Neuronal stem cell (in vitro differentiated cells): ENCODE results near the gene PCDHGA12.

ENCODE experiments used
- DNase-seq: peaks from one replicate; pipeline ENCODE4 v3.0.0-alpha.2; 2013; ENCODE audit warnings: low spot score
- H2AFZ ChIP-seq: one replicate; pipeline ENCODE4 v1.6.1; 2013; ENCODE audit warnings: mild to moderate bottlenecking, low read length, inconsistent platforms
- H2AK5ac ChIP-seq: 2 replicates; pipeline ENCODE4 v1.6.1; 2013; ENCODE audit warnings: low read depth, mild to moderate bottlenecking, inconsistent platforms, low read length, moderate library complexity, mixed read lengths
- H2BK120ac ChIP-seq: 2 replicates; pipeline ENCODE4 v1.6.1; 2013; ENCODE audit warnings: low read depth, mild to moderate bottlenecking, inconsistent platforms, low read length, moderate library complexity, mixed read lengths
- H2BK12ac ChIP-seq: one replicate; pipeline ENCODE4 v1.6.1; 2013; ENCODE audit warnings: low read length, inconsistent platforms
- H2BK15ac ChIP-seq: 2 replicates; pipeline ENCODE4 v1.6.1; 2013; ENCODE audit warnings: mild to moderate bottlenecking, low read length, inconsistent platforms, mixed read lengths
- H2BK5ac ChIP-seq: one replicate; pipeline ENCODE4 v1.6.1; 2013; ENCODE audit warnings: inconsistent platforms, mild to moderate bottlenecking, low read length, moderate library complexity
- H3K14ac ChIP-seq: one replicate; pipeline ENCODE4 v1.6.1; 2013; ENCODE audit warnings: low read length, inconsistent platforms
- H3K18ac ChIP-seq: 2 replicates; pipeline ENCODE4 v1.6.1; 2013; ENCODE audit warnings: low read length, inconsistent platforms
- H3K23ac ChIP-seq: 2 replicates; pipeline ENCODE4 v1.6.1; 2013; ENCODE audit warnings: low read depth, mild to moderate bottlenecking, mixed read lengths, low read length, inconsistent platforms; ENCODE audit not compliant: poor library complexity
- H3K27ac ChIP-seq: replicated peaks from 3 replicates; pipeline ENCODE4 v1.5.1; 2013; ENCODE audit warnings: low read length, inconsistent platforms
- H3K27me3 ChIP-seq, 3 experiments: 2 replicates each; pipeline ENCODE4 v1.6.1; 2013; ENCODE audit warnings: low read length in 3 of 3, mild to moderate bottlenecking in 2 of 3, inconsistent platforms in 1 of 3, low read depth in 1 of 3, mixed read lengths in 1 of 3, moderate library complexity in 1 of 3; ENCODE audit not compliant: control insufficient read depth in 3 of 3, insufficient read depth in 3 of 3
- H3K36me3 ChIP-seq, 2 donors: replicated peaks in 1 of 2; 2 replicates each; pipeline ENCODE4 v1.6.1; 2013; ENCODE audit warnings: low read length in 2 of 2; ENCODE audit not compliant: control insufficient read depth in 2 of 2, insufficient read depth in 2 of 2
- H3K4ac ChIP-seq: 2 replicates; pipeline ENCODE4 v1.6.1; 2013; ENCODE audit warnings: inconsistent platforms, mild to moderate bottlenecking, low read length, moderate library complexity
- H3K4me1 ChIP-seq, 2 donors: 1 replicate in 1 of 2; 2 replicates in 1 of 2; pipeline ENCODE4 v1.6.1; 2013; ENCODE audit warnings: low read length in 2 of 2, low read depth in 1 of 2; ENCODE audit not compliant: control insufficient read depth in 2 of 2, insufficient read depth in 1 of 2
- H3K4me2 ChIP-seq: one replicate; pipeline ENCODE4 v1.6.1; 2013; ENCODE audit warnings: mild to moderate bottlenecking, low read length, inconsistent platforms; ENCODE audit not compliant: insufficient read depth, poor library complexity, severe bottlenecking
- H3K4me3 ChIP-seq, 2 donors: 2 replicates each; pipeline ENCODE4 v1.5.1; 2013; ENCODE audit warnings: low read length in 2 of 2, mild to moderate bottlenecking in 2 of 2, inconsistent platforms in 1 of 2, moderate library complexity in 1 of 2
- H3K79me1 ChIP-seq: one replicate; pipeline ENCODE4 v1.6.1; 2013; ENCODE audit warnings: low read depth, mild to moderate bottlenecking, inconsistent platforms, low read length, moderate library complexity
- H3K9ac ChIP-seq: one replicate; pipeline ENCODE4 v1.6.1; 2013; ENCODE audit warnings: mild to moderate bottlenecking, low read depth, low read length, inconsistent platforms; ENCODE audit not compliant: poor library complexity
- H3K9me3 ChIP-seq, 2 donors: replicated peaks in 1 of 2; 2 replicates each; pipeline versions ENCODE3 to v1.6.1; 2013; ENCODE audit warnings: low read length in 2 of 2, mild to moderate bottlenecking in 2 of 2, inconsistent platforms in 1 of 2, low read depth in 1 of 2, mixed read lengths in 1 of 2, moderate library complexity in 1 of 2; ENCODE audit not compliant: control insufficient read depth in 2 of 2, insufficient read depth in 1 of 2
- H4K8ac ChIP-seq: one replicate; pipeline ENCODE4 v1.6.1; 2013; ENCODE audit warnings: low read depth, mild to moderate bottlenecking, inconsistent platforms, low read length, moderate library complexity
- H4K91ac ChIP-seq: one replicate; pipeline ENCODE4 v1.6.1; 2013; ENCODE audit warnings: low read length, low read depth, mild to moderate bottlenecking, inconsistent platforms; ENCODE audit not compliant: poor library complexity
- WGBS, 2 donors: extraction: QIAGEN DNeasy Blood & Tissue Kit; methylation state at CpG; one replicate each; pipeline ENCODE4 v1.1.7; 2013; ENCODE audit warnings: missing lambda C conversion rate in 2 of 2, mixed read lengths in 1 of 2; ENCODE audit not compliant: insufficient read length in 2 of 2, insufficient replicate concordance in 1 of 2; ENCODE audit errors: extremely low coverage in 2 of 2; 5-methylcytosine and 5-hydroxymethylcytosine counted together

The PCDHGA12 gene

DNA sequence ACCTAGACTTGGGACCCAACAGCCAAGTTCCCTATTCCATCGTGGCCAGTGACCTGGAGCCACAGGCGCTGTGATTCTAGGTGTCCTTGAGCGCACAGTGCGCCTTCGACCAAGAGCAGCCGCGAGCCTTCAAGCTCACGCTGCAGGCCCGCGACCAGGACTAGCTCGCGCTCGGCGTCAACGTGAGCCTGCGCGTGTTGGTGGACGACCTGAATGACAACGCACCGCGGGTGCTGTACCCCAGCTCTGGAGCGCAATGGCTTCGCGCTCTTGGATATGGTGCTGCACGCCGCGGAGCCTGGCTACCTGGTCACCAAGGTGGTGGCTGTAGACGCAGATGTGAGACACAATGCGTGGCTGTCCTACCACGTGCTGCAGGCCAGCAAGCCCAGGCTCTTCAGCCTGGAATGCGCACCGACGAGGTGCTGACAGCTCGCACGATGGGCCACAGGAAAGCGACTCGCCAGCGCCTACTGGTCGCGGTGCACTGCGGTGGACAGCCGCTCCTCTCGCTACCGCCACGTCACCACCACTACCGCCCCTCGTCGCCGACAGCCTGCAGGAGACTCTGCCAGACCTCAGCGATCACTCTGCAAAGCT, 11.4 kb downstream of the PCDHGA12 start:
- H3K18ac ChIP-seq, result no peak overlapping the region
- DNase-seq, result no peak
- no peak overlapping the region for H2BK12ac ChIP-seq
- no peak overlapping the region for H2BK120ac ChIP-seq
- peaks cover 5% of the 10 kb centered on the region for H3K79me1 ChIP-seq
- H3K27me3 ChIP-seq, result no peaks in the 10 kb centered on the region
- H4K91ac ChIP-seq, result no peak overlapping the region
- no peak overlapping the region for H4K8ac ChIP-seq
- H3K4me1 ChIP-seq, result no peaks in the 10 kb centered on the region
- peaks cover 10 to 17% of the 10 kb centered on the region in 2 donors for H3K36me3 ChIP-seq
- no peak overlapping the region for H2AFZ ChIP-seq
- H3K23ac ChIP-seq, result peak overlapping the region; percentile 44
- H2BK5ac ChIP-seq, result no peak overlapping the region
- H3K9ac ChIP-seq, result no peak overlapping the region
- no peak overlapping the region for H3K4ac ChIP-seq
- peak overlapping the region in 1 of 2 donors; percentile 56 for H3K4me3 ChIP-seq
- no peak overlapping the region for H3K14ac ChIP-seq
- no peak overlapping the region for H3K27ac ChIP-seq
- H3K9me3 ChIP-seq, result peaks cover 18 to 34% of the 10 kb centered on the region in 2 donors
- H2BK15ac ChIP-seq, result no peak overlapping the region
- no peak overlapping the region for H2AK5ac ChIP-seq
- H3K4me2 ChIP-seq, result no peak overlapping the region
- WGBS, 2 donors, result no CpG with 5 or more reads among the region's 50 CpGs

DNA sequence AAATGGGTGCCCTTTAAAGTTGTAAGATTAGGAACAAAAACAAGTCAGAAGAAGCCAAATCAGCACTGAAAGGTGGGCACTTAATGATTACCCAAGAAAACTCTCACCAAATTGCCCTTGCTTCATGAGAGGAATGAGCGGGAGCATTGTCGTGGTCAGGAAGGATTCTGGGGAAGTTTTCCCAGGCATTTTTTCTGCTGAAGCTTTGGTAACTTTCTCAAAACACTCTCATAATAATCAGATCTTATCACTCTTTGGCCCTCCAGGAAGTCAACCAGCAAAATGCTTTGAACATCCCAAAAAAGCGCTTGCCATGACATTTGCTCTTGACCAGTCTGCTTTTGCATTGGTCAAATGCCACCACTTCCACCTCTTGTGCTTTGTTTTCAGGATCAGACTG, 35.0 kb downstream of the PCDHGA12 start:
- no peaks in the 10 kb centered on the region for H3K79me1 ChIP-seq
- H3K27me3 ChIP-seq, result no peaks in the 10 kb centered on the region
- H2BK15ac ChIP-seq, result no peak overlapping the region
- H3K27ac ChIP-seq, result no peak overlapping the region
- no peak overlapping the region for H2BK5ac ChIP-seq
- no peak overlapping the region for H3K18ac ChIP-seq
- no CpG with 5 or more reads among the region's 3 CpGs for WGBS, 2 donors
- DNase-seq, result no peak
- no peak overlapping the region for H3K4me2 ChIP-seq
- no peak overlapping the region for H3K4ac ChIP-seq
- no peaks in the 10 kb centered on the region for H3K9me3 ChIP-seq
- no peak overlapping the region for H3K14ac ChIP-seq
- H3K4me1 ChIP-seq, result no peaks in the 10 kb centered on the region
- no peak overlapping the region for H3K23ac ChIP-seq
- no peak overlapping the region for H2BK120ac ChIP-seq
- no peak overlapping the region for H4K8ac ChIP-seq
- H2AK5ac ChIP-seq, result no peak overlapping the region
- no peak overlapping the region for H2AFZ ChIP-seq
- no peak overlapping the region for H3K4me3 ChIP-seq
- no peak overlapping the region for H4K91ac ChIP-seq
- no peak overlapping the region for H2BK12ac ChIP-seq
- H3K9ac ChIP-seq, result no peak overlapping the region
- peaks cover 0 to 6% of the 10 kb centered on the region in 2 donors for H3K36me3 ChIP-seq

DNA sequence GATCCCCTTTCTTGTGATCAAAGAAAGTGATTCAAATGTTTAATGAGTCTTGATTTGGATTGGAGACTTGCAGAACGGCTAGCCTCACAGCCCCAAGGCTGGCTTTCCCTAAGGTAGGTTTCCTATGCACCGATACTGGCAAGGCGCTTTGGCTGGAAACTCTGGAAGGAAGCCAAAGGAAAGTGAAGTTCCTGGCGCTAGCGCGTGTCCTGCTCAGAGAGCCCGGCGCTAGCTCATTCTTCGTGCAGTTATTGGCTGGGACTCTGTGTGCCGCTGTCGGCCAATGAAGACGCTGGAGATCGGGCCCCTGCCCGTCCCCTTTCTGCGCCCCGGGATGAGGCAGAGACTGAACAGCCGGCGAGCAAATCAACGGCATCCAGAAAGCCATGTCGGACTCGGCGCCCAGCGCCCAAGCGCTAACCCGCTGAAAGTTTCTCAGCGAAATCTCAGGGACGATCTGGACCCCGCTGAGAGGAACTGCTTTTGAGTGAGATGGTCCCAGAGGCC, 45.4 kb downstream of the PCDHGA12 start, which contains the start of gene PCDHGC3:
TSS of gene PCDHGC3 (plus strand) at position 342 of the 507 bp plus-strand sequence. CDS start at position 493, 151 bp downstream.
- Histone ChIP-seq H3K36me3 (peaks cover 12 to 37% of the 10 kb centered on the region in 2 donors), H2AK5ac (peak within 1 kb of the TSS; percentile 82), H3K9me3 (peaks cover 17 to 39% of the 10 kb centered on the region in 2 donors), H3K27ac (peak within 1 kb of the TSS; percentile 60), H2BK120ac (no peak within 1 kb of the TSS), H2BK12ac (peak within 1 kb of the TSS; percentile 76), H2AFZ (peak within 1 kb of the TSS; percentile 85), H3K4me1 (peaks cover 0 to 9% of the 10 kb centered on the region in 2 donors), H3K4ac (no peak within 1 kb of the TSS), H3K14ac (peak within 1 kb of the TSS; percentile 1), H2BK15ac (no peak within 1 kb of the TSS), H4K8ac (no peak within 1 kb of the TSS), H3K18ac (peak within 1 kb of the TSS; percentile 89), H2BK5ac (peak within 1 kb of the TSS; percentile 44), H3K23ac (peak within 1 kb of the TSS; percentile 8), H4K91ac (no peak within 1 kb of the TSS), H3K27me3 (no peaks in the 10 kb centered on the region), H3K4me2 (peak within 1 kb of the TSS; percentile 95), H3K79me1 (peaks cover 14% of the 10 kb centered on the region), H3K9ac (peak within 1 kb of the TSS; percentile 85), H3K4me3 (peak within 1 kb of the TSS; percentile 44 to 84)
- WGBS, 2 donors, result no CpG with 5 or more reads among the region's 28 CpGs
- no peak for DNase-seq

DNA sequence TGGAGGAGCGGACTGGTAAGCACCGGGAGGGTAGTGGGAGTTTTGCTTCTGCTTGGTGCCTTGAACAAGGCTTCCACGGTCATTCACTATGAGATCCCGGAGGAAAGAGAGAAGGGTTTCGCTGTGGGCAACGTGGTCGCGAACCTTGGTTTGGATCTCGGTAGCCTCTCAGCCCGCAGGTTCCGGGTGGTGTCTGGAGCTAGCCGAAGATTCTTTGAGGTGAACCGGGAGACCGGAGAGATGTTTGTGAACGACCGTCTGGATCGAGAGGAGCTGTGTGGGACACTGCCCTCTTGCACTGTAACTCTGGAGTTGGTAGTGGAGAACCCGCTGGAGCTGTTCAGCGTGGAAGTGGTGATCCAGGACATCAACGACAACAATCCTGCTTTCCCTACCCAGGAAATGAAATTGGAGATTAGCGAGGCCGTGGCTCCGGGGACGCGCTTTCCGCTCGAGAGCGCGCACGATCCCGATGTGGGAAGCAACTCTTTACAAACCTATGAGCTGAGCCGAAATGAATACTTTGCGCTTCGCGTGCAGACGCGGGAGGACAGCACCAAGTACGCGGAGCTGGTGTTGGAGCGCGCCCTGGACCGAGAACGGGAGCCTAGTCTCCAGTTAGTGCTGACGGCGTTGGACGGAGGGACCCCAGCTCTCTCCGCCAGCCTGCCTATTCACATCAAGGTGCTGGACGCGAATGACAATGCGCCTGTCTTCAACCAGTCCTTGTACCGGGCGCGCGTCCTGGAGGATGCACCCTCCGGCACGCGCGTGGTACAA, 46.0 kb downstream of the PCDHGA12 start:
- Histone ChIP-seq H3K4me3 (peak overlapping the region; percentile 44 to 84), H2AK5ac (peak overlapping the region; percentile 82), H3K14ac (peak overlapping the region; percentile 1), H2BK5ac (peak overlapping the region; percentile 44), H4K8ac (no peak overlapping the region), H3K79me1 (peaks cover 14% of the 10 kb centered on the region), H3K36me3 (peaks cover 12 to 37% of the 10 kb centered on the region in 2 donors), H3K18ac (peak overlapping the region; percentile 89), H2BK120ac (no peak overlapping the region), H3K9me3 (peaks cover 17 to 39% of the 10 kb centered on the region in 2 donors), H3K27ac (peak overlapping the region; percentile 60), H4K91ac (no peak overlapping the region), H2BK15ac (no peak overlapping the region), H3K9ac (peak overlapping the region; percentile 85), H3K4me2 (peak overlapping the region; percentile 95), H3K4ac (no peak overlapping the region), H3K4me1 (peaks cover 0 to 9% of the 10 kb centered on the region in 2 donors), H3K23ac (peak overlapping the region; percentile 8), H2BK12ac (peak overlapping the region; percentile 76), H3K27me3 (no peaks in the 10 kb centered on the region), H2AFZ (peak overlapping the region; percentile 85)
- no CpG with 5 or more reads among the region's 58 CpGs for WGBS, 2 donors
- DNase-seq, result no peak
